Prostate gland (tissue), 2 donors: ENCODE data around the gene TKFC. TPM values are rescaled to one million over a fixed set of nuclear protein-coding genes. Genes with fewer than 3 reads are reported as not detected.

ENCODE experiments used
- DNase-seq: peaks from one replicate; pipeline ENCODE4 v3.0.0-alpha.2; 2019; ENCODE audit warnings: low spot score
- H3K27ac ChIP-seq, 2 donors: fragments of 200-600 bp; sonication (generic); 2 replicates each; pipeline ENCODE4 v1.5.1; 2017 to 2019
- H3K27me3 ChIP-seq: fragments of 200-600 bp; sonication (generic); replicated peaks from 2 replicates; pipeline ENCODE4 v1.5.1; 2019; ENCODE audit not compliant: insufficient read depth
- H3K36me3 ChIP-seq, 2 donors: fragments of 200-600 bp; sonication (generic); 1 replicate in 1 of 2; 2 replicates in 1 of 2; pipeline versions ENCODE4 v1.5.1 to v1.8.1; 2017 to 2019
- H3K4me1 ChIP-seq: fragments of 200-600 bp; sonication (generic); replicated peaks from 2 replicates; pipeline ENCODE4 v1.5.1; 2019
- H3K4me3 ChIP-seq, 2 donors: fragments of 200-600 bp; sonication (generic); 2 replicates each; pipeline ENCODE4 v1.5.1; 2017 to 2019
- H3K9me3 ChIP-seq: fragments of 200-600 bp; sonication (generic); 2 replicates; pipeline ENCODE4 v1.5.1; 2017
- CTCF ChIP-seq, 4 experiments: fragments of 200-600 bp in 2 of 4; fragments of 450-650 bp in 2 of 4; sonication (generic) in 2 of 4; IDR thresholded peaks; 1 replicate in 3 of 4; 2 replicates in 1 of 4; pipeline ENCODE4 v1.5.1; 2016 to 2019; ENCODE audit warnings: antibody characterized with exemption in 4 of 4, mild to moderate bottlenecking in 2 of 4, moderate library complexity in 2 of 4
- POLR2A ChIP-seq: fragments of 450-650 bp; IDR thresholded peaks from one replicate; pipeline ENCODE4 v1.6.1; 2016; ENCODE audit warnings: antibody characterized with exemption, mild to moderate bottlenecking
- POLR2AphosphoS5 ChIP-seq: sonication (generic); formaldehyde crosslinking; IDR thresholded peaks from one replicate; pipeline ENCODE4 v1.6.1; 2017; ENCODE audit warnings: antibody characterized with exemption
- WGBS: methylation state at CpG from one replicate; pipeline ENCODE4 v1.1.5; 2018; 5-methylcytosine and 5-hydroxymethylcytosine counted together
- intact Hi-C: fragments of 100-400 bp; cut with DNase I; formaldehyde crosslinking; loops from one replicate; pipeline ENCODE4 v1.14.2; 2022
- total RNA-seq, 2 donors: library from RNA; depleted of rRNA; stranded (reverse); fragments of >200 nt; gene quantifications; one replicate each; pipeline ENCODE4 v1.1.0, GENCODE V29; 2016

TKFC gene
- total RNA-seq, 2 donors from 2014 or later: 52.8 to 79.3 TPM

DNA sequence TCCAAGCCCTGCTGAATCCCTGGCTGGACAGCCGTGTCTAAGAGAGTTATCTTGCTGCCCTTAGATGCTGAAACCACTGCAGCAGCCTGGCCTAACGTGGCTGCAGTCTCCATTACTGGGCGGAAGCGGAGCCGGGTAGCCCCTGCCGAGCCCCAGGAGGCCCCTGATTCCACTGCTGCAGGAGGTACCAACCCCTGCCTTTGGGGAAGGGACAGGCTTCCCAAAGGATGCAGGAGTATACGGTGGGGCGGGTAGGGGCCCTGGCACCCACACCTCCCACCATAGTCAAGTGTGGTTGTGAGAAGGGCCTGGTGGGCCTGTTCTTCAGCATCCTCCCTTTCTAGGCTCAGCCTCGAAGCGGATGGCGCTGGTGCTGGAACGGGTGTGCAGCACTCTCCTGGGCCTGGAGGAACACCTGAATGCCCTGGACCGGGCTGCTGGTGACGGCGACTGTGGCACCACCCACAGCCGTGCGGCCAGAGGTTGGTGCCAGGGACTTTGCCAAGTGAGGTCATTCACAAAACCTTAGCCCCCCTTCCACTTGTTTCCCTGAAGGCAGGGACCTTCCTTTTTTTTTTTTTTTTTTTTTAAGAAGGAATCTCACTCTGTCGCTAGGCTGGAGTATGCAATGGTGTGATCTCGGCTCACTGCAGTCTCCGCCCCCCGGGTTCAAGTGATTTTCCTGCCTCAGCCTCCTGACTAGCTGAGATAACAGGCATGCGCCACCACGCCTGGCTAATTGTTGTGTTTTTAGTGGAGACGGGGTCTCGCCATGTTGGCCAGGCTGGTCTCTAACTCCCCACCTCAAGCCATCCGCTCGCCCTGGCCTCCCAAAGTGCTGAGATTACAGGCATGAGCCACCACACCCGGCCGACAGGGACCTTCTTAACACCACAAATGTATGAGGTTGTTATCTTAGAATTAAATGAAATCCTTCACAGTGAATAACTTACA, 11.0 kb downstream of the TKFC start:
- no peak for DNase-seq
- 92% methylated on average over 29 of the region's 29 CpGs for WGBS
- TF ChIP-seq POLR2AphosphoS5 (no peak), CTCF (IDR thresholded peaks at IDR 0.05) (no peak), POLR2A (no peak)
- Histone ChIP-seq H3K4me1 (no peaks in the 10 kb centered on the region), H3K27ac (no peak overlapping the region), H3K36me3 (peaks cover 0 to 9% of the 10 kb centered on the region in 2 donors), H3K4me3 (no peak overlapping the region), H3K9me3 (no peaks in the 10 kb centered on the region), H3K27me3 (no peaks in the 10 kb centered on the region)
- intact Hi-C loops: no loop called here

DNA sequence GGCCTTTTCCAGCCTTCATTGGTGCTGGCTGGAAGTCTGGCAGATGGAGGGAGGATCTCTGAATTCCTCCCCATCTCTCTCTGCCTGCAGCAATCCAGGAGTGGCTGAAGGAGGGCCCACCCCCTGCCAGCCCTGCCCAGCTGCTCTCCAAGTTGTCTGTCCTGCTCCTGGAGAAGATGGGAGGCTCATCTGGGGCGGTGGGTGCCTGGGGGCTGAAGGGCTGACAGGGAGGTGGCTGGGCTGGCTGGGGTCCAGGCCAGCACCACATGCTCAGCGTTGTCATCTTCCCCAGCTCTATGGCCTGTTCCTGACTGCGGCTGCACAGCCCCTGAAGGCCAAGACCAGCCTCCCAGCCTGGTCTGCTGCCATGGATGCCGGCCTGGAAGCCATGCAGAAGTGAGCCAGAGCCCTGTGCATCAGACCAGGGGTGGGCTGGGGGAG, 12.2 kb downstream of the TKFC start:
- Histone ChIP-seq H3K9me3 (no peaks in the 10 kb centered on the region), H3K4me3 (no peak overlapping the region), H3K27ac (no peak overlapping the region), H3K27me3 (no peaks in the 10 kb centered on the region), H3K4me1 (no peaks in the 10 kb centered on the region), H3K36me3 (peaks cover 0 to 9% of the 10 kb centered on the region in 2 donors)
- 58% methylated on average over 4 of the region's 4 CpGs for WGBS
- intact Hi-C loops: no loop called here
- TF ChIP-seq POLR2AphosphoS5 (no peak), POLR2A (no peak), CTCF (IDR thresholded peaks at IDR 0.05) (no peak)
- no peak for DNase-seq

- TF ChIP-seq POLR2AphosphoS5 (no peak), CTCF (IDR thresholded peaks at IDR 0.05) (no peak), POLR2A (no peak)
- WGBS: 72% methylated on average over 14 of the region's 14 CpGs
- H3K36me3 ChIP-seq: peaks cover 0 to 9% of the 10 kb centered on the region in 2 donors
- intact Hi-C loops: no loop called here
- no peak overlapping the region for H3K27ac ChIP-seq
- no peak for DNase-seq
- H3K4me1 ChIP-seq: no peaks in the 10 kb centered on the region
- no peak overlapping the region for H3K4me3 ChIP-seq
- no peaks in the 10 kb centered on the region for H3K9me3 ChIP-seq
- H3K27me3 ChIP-seq: no peaks in the 10 kb centered on the region
These were observed 13.2 kb downstream of the TKFC start for GRCh38 chr11:61345954-61346843.

GRCh38 chr11:61347916-61348461, 15.0 kb downstream of the TKFC start:
- DNase-seq: no peak
- Histone ChIP-seq H3K4me1 (no peaks in the 10 kb centered on the region), H3K27ac (no peak overlapping the region), H3K9me3 (no peaks in the 10 kb centered on the region), H3K36me3 (peaks cover 0 to 4% of the 10 kb centered on the region in 2 donors), H3K4me3 (no peak overlapping the region), H3K27me3 (no peaks in the 10 kb centered on the region)
- TF ChIP-seq POLR2A (no peak), POLR2AphosphoS5 (no peak), CTCF (IDR thresholded peaks at IDR 0.05) (no peak)
- 71% methylated on average over 11 of the region's 11 CpGs for WGBS
- intact Hi-C loops: no loop called here
